Measurements from ENCODE around the gene QPRT. TPM values are rescaled to one million over a fixed set of nuclear protein-coding genes. Genes with fewer than 3 reads are reported as not detected.
"Not testable (repeated sequence)": the region's sequence is repeated elsewhere in the genome, so short reads cannot be mapped to it uniquely, and the experiment has no call there.

QPRT gene
- total and polyA plus RNA-seq, 5 experiments from 2014 or later: 0.15 to 0.55 (median 0.49) TPM

- Mint-ChIP-seq H3K4me1 (peaks cover 7 to 17% (median 13%) of the 10 kb centered on the region in 4 donors), H3K27ac (peak overlapping the region in 5 of 10 donors; percentile 11 to 85 (median 45))
- ATAC-seq, H3K9me3 Mint-ChIP-seq, H3K36me3 Mint-ChIP-seq, H3K27me3 Mint-ChIP-seq, H3K4me3 Mint-ChIP-seq, DNase-seq: not testable (repeated sequence)
- POLR2A ChIA-PET: interaction anchor here (0.6 to 0.9 kb wide), 2 partner anchors 9 to 37 kb away, joined by 3 to 6 read pairs; no protein-coding TSS in a partner anchor
These were observed 30.7 kb downstream of the QPRT start for GRCh38 chr16:29709657-29710056.

GRCh38 chr16:29710227-29711219 is 31.5 kb downstream of the QPRT start:
- POLR2A ChIA-PET: interaction anchor here (0.6 to 2.6 kb wide), 6 partner anchors 9 to 251 kb away, joined by 3 to 10 read pairs (median 6); partner anchors contain the start of gene KIF22
- H3K4me1 Mint-ChIP-seq: peaks cover 7 to 17% (median 13%) of the 10 kb centered on the region in 4 donors
- peak in 8 of 10 donors; percentile 13 to 74 (median 50) for DNase-seq
- no peaks in the 10 kb centered on the region for H3K9me3 Mint-ChIP-seq
- H3K4me3 Mint-ChIP-seq: peak overlapping the region in 2 of 10 donors; percentile 1 to 6
- H3K27ac Mint-ChIP-seq: peak overlapping the region in 9 of 10 donors; percentile 4 to 86 (median 63)
- H3K27me3 Mint-ChIP-seq: no peaks in the 10 kb centered on the region
- H3K36me3 Mint-ChIP-seq: no peaks in the 10 kb centered on the region
- peak; percentile 100 for ATAC-seq

- Mint-ChIP-seq H3K36me3 (no peaks in the 10 kb centered on the region), H3K27me3 (no peaks in the 10 kb centered on the region), H3K4me3 (no peak overlapping the region), H3K27ac (no peak overlapping the region), H3K4me1 (peaks cover 7 to 17% (median 13%) of the 10 kb centered on the region in 4 donors), H3K9me3 (no peaks in the 10 kb centered on the region)
- ATAC-seq (no peak), DNase-seq (no peak)
- POLR2A ChIA-PET: interaction anchor here (1.2 to 2.6 kb wide), 4 partner anchors 10 to 96 kb away, joined by 3 to 10 read pairs (median 6); no protein-coding TSS in a partner anchor
These were observed 33.8 kb downstream of the QPRT start for GRCh38 chr16:29712809-29713208.

- Mint-ChIP-seq H3K27ac (no peak overlapping the region), H3K4me3 (no peak overlapping the region), H3K4me1 (peaks cover 7 to 15% (median 13%) of the 10 kb centered on the region in 4 donors), H3K36me3 (no peaks in the 10 kb centered on the region), H3K9me3 (no peaks in the 10 kb centered on the region), H3K27me3 (no peaks in the 10 kb centered on the region)
- POLR2A ChIA-PET: interaction anchor here (1.6 kb wide), 1 partner anchor 12 kb away, joined by 4 read pairs; no protein-coding TSS in a partner anchor
- ATAC-seq: no peak
- DNase-seq: no peak
These were observed 35.4 kb downstream of the QPRT start for GRCh38 chr16:29714396-29714795.

GRCh38 chr16:29714972-29715371 is 36.0 kb downstream of the QPRT start:
- ATAC-seq (no peak), DNase-seq (no peak)
- Mint-ChIP-seq H3K36me3 (no peaks in the 10 kb centered on the region), H3K4me3 (no peak overlapping the region), H3K9me3 (no peaks in the 10 kb centered on the region), H3K4me1 (peaks cover 5 to 12% (median 9%) of the 10 kb centered on the region in 4 donors), H3K27ac (no peak overlapping the region), H3K27me3 (no peaks in the 10 kb centered on the region)
- POLR2A ChIA-PET: interaction anchor here (0.7 to 1.6 kb wide), 3 partner anchors 13 to 96 kb away, joined by 3 to 5 read pairs (median 4); no protein-coding TSS in a partner anchor

- no peak overlapping the region for H3K4me3 Mint-ChIP-seq
These were observed 38.1 kb downstream of the QPRT start for GRCh38 chr16:29717113-29717512.

GRCh38 chr16:29719063-29719462 is 40.1 kb downstream of the QPRT start:
- Mint-ChIP-seq H3K36me3 (no peaks in the 10 kb centered on the region), H3K4me1 (peaks cover 6 to 16% (median 13%) of the 10 kb centered on the region in 4 donors), H3K9me3 (no peaks in the 10 kb centered on the region), H3K4me3 (no peak overlapping the region), H3K27me3 (no peaks in the 10 kb centered on the region), H3K27ac (peak overlapping the region in 1 of 10 donors; percentile 81)
- POLR2A ChIA-PET: interaction anchor here (0.7 kb wide), 1 partner anchor 30 kb away, joined by 3 read pairs; no protein-coding TSS in a partner anchor
- DNase-seq (no peak), ATAC-seq (no peak)

More at GRCh38 chr16:29717113-29717512, 38.1 kb downstream of the QPRT start:
- no peaks in the 10 kb centered on the region for H3K36me3 Mint-ChIP-seq
- DNase-seq (no peak), ATAC-seq (no peak)
- H3K9me3 Mint-ChIP-seq: no peaks in the 10 kb centered on the region
- peaks cover 6 to 11% (median 8%) of the 10 kb centered on the region in 4 donors for H3K4me1 Mint-ChIP-seq
- H3K27me3 Mint-ChIP-seq: no peaks in the 10 kb centered on the region
- no peak overlapping the region for H3K27ac Mint-ChIP-seq
- POLR2A ChIA-PET: interaction anchor here (0.7 to 1.3 kb wide), 4 partner anchors 13 to 73 kb away, joined by 3 to 5 read pairs (median 4); partner anchors contain the start of gene C16orf54

- H3K9me3 Mint-ChIP-seq: no peaks in the 10 kb centered on the region
- peaks cover 9 to 23% (median 20%) of the 10 kb centered on the region in 4 donors for H3K4me1 Mint-ChIP-seq
- H3K36me3 Mint-ChIP-seq: no peaks in the 10 kb centered on the region
- H3K27me3 Mint-ChIP-seq: no peaks in the 10 kb centered on the region
- no peak overlapping the region for H3K4me3 Mint-ChIP-seq
- POLR2A ChIA-PET: interaction anchor here (0.7 to 2.6 kb wide), 6 partner anchors 10 to 88 kb away, joined by 3 to 17 read pairs (median 3); partner anchors contain the start of gene KIF22
- peak overlapping the region in 4 of 10 donors; percentile 15 to 81 (median 70) for H3K27ac Mint-ChIP-seq
- no peak for ATAC-seq
- DNase-seq: no peak
These were observed 41.7 kb downstream of the QPRT start for GRCh38 chr16:29720703-29721102.

GRCh38 chr16:29721167-29721879 is 42.3 kb downstream of the QPRT start:
- POLR2A ChIA-PET: interaction anchor here (0.6 to 2.6 kb wide), 9 partner anchors 11 to 107 kb away, joined by 3 to 17 read pairs (median 3); partner anchors contain the start of gene KIF22
- not testable (repeated sequence) for H3K36me3 Mint-ChIP-seq, H3K9me3 Mint-ChIP-seq, H3K27me3 Mint-ChIP-seq
- Mint-ChIP-seq H3K27ac (peak overlapping the region in 7 of 10 donors; percentile 6 to 88 (median 74)), H3K4me3 (peak overlapping the region in 6 of 10 donors; percentile 22 to 60 (median 44)), H3K4me1 (peaks cover 9 to 23% (median 20%) of the 10 kb centered on the region in 4 donors)
- DNase-seq (peak in 7 of 10 donors; percentile 25 to 74 (median 42)), ATAC-seq (peak; percentile 63 to 68)

- POLR2A ChIA-PET: interaction anchor here (1.1 to 5.5 kb wide), 4 partner anchors 8 to 81 kb away, joined by 3 to 25 read pairs (median 6); partner anchors contain the start of gene KIF22
- ATAC-seq (no peak), DNase-seq (no peak)
- Mint-ChIP-seq H3K27me3 (no peaks in the 10 kb centered on the region), H3K36me3 (no peaks in the 10 kb centered on the region), H3K9me3 (no peaks in the 10 kb centered on the region), H3K4me1 (peaks cover 13 to 35% (median 27%) of the 10 kb centered on the region in 4 donors), H3K27ac (peak overlapping the region in 5 of 10 donors; percentile 0 to 75 (median 43)), H3K4me3 (no peak overlapping the region)
These were observed 47.9 kb downstream of the QPRT start for GRCh38 chr16:29726845-29727377.

- H3K27me3 Mint-ChIP-seq: no peaks in the 10 kb centered on the region
- peaks cover 0 to 2% (median 0%) of the 10 kb centered on the region in 3 donors for H3K36me3 Mint-ChIP-seq
- peaks cover 0 to 3% (median 0%) of the 10 kb centered on the region in 9 donors for H3K9me3 Mint-ChIP-seq
- H3K27ac Mint-ChIP-seq: peak overlapping the region in 4 of 10 donors; percentile 0 to 75 (median 42)
- POLR2A ChIA-PET: interaction anchor here (1.1 to 5.5 kb wide), 4 partner anchors 7 to 81 kb away, joined by 3 to 25 read pairs (median 6); partner anchors contain the start of gene KIF22
- no peak overlapping the region for H3K4me3 Mint-ChIP-seq
- DNase-seq: no peak
- H3K4me1 Mint-ChIP-seq: peaks cover 14 to 39% (median 32%) of the 10 kb centered on the region in 4 donors
- ATAC-seq: no peak
These were observed 48.5 kb downstream of the QPRT start for GRCh38 chr16:29727452-29727851.
